Measurements from ENCODE around the gene CCDC38.

DNA sequence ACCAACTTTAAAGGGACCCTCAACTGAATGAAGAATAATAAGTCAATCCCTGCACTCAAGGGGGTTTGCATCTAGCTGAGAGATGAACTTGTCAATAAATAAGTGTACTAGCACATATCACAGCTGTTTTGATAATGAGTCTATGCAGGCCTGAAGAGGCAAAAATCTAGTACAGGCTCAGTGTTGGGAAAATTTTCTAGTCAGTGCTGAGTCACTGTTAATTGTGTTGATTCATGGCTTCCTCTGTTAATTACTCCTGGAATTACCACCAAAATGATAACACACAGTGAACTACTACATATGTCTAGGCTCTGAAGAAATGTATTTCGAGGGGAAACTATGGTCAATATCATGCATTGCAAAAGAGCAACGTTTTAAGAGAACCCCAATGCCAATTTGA lies 64.8 kb downstream of the CCDC38 start:
- no peak for TF ChIP-seq STAT3 (IDR thresholded peaks at IDR 0.05; ENCODE audit: low read depth, low read length)
- TF ChIP-seq, protein P1, sequence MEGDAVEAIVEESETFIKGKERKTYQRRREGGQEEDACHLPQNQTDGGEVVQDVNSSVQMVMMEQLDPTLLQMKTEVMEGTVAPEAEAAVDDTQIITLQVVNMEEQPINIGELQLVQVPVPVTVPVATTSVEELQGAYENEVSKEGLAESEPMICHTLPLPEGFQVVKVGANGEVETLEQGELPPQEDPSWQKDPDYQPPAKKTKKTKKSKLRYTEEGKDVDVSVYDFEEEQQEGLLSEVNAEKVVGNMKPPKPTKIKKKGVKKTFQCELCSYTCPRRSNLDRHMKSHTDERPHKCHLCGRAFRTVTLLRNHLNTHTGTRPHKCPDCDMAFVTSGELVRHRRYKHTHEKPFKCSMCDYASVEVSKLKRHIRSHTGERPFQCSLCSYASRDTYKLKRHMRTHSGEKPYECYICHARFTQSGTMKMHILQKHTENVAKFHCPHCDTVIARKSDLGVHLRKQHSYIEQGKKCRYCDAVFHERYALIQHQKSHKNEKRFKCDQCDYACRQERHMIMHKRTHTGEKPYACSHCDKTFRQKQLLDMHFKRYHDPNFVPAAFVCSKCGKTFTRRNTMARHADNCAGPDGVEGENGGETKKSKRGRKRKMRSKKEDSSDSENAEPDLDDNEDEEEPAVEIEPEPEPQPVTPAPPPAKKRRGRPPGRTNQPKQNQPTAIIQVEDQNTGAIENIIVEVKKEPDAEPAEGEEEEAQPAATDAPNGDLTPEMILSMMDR (IDR thresholded peaks at IDR 0.05 in 2 of 3, conservative IDR thresholded peaks at IDR 0.05 in 1 of 3; ENCODE audit: control insufficient read depth in 2 of 3, extremely low read depth in 1 of 3, insufficient read depth in 1 of 3, low read depth in 3 of 3, low read length in 3 of 3), result no peak
- no peak for TF ChIP-seq SP1 (IDR thresholded peaks at IDR 0.05; ENCODE audit: low read depth, low read length)
- TF ChIP-seq BHLHE40 (IDR thresholded peaks at IDR 0.05; ENCODE audit: borderline replicate concordance in 1 of 2, low read depth in 2 of 2, low read length in 1 of 2), result no peak
- no peak for TF ChIP-seq CBFB (IDR thresholded peaks at IDR 0.05; ENCODE audit: low read depth)
- no peak for TF ChIP-seq CHD1 (IDR thresholded peaks at IDR 0.05; ENCODE audit: low read depth, low read length)
- no peak for TF ChIP-seq PAX8 (IDR thresholded peaks at IDR 0.05)
- TF ChIP-seq SIN3A (IDR thresholded peaks at IDR 0.05; ENCODE audit: low read depth, low read length), result no peak
- TF ChIP-seq ASH2L (IDR thresholded peaks at IDR 0.05; ENCODE audit: borderline replicate concordance, low read depth), result no peak
- TF ChIP-seq BACH1 (IDR thresholded peaks at IDR 0.05; ENCODE audit: borderline replicate concordance), result no peak
- TF ChIP-seq NFIC (IDR thresholded peaks at IDR 0.05; ENCODE audit: low read depth, low read length), result no peak
- TF ChIP-seq ZZZ3 (IDR thresholded peaks at IDR 0.05; ENCODE audit: control insufficient read depth, insufficient read length, low read depth), result no peak

All from GM12878 (cell line).